NCI-H1092 (cell line): ENCODE data around the gene HIC1.
"Not testable (repeated sequence)": the region's sequence is repeated elsewhere in the genome, so short reads cannot be mapped to it uniquely, and the experiment has no call there.

Source experiments
- DNase-seq: peaks from one replicate; lab custom pipeline; 2025; lab: John Stamatoyannopoulos, UW

The HIC1 gene, protein sequence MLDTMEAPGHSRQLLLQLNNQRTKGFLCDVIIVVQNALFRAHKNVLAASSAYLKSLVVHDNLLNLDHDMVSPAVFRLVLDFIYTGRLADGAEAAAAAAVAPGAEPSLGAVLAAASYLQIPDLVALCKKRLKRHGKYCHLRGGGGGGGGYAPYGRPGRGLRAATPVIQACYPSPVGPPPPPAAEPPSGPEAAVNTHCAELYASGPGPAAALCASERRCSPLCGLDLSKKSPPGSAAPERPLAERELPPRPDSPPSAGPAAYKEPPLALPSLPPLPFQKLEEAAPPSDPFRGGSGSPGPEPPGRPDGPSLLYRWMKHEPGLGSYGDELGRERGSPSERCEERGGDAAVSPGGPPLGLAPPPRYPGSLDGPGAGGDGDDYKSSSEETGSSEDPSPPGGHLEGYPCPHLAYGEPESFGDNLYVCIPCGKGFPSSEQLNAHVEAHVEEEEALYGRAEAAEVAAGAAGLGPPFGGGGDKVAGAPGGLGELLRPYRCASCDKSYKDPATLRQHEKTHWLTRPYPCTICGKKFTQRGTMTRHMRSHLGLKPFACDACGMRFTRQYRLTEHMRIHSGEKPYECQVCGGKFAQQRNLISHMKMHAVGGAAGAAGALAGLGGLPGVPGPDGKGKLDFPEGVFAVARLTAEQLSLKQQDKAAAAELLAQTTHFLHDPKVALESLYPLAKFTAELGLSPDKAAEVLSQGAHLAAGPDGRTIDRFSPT

DNA sequence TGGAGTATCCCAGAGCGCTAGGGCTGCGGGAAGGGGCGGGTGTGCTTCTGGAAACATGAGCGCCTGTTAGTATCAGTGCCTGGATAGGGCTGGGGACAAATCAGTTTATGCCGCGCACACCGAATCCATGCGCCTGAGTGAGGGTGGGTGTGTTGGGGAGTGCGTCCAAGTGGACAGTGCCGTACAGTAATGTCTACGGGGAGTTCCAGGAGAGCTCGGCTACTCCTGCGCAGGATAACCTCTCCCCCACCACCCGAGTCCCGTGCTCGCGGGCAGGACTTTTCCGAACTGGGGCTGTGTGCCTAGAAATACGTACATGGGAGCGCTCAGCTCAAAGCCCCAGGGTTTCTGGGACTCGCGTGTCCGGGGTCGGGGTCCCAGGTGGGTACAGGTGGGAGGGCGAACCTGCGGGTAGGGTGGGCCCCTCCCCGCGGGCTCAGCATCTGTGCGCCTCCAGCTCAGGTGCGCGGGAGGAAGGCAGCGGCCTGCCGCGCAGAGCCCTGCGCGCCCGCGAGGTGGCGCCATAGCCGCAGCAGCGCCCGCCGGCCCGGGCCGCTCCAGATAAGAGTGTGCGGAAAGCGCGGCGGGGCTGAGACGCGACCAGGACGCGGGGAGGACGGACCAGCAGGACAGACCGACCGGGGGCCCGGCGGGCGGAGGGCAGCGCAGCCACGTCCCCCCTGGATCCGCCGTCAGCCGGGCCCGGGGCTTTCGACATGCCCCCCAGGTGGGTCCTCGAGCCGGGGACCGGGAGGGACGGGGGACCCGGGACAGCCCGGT is at the start of gene HIC1:
Gene HIC1, plus strand, starts transcription at position 592 of the 780 bp plus-strand sequence. CDS start 1,588 bp downstream, outside the sequence.
- no peak for DNase-seq

DNA sequence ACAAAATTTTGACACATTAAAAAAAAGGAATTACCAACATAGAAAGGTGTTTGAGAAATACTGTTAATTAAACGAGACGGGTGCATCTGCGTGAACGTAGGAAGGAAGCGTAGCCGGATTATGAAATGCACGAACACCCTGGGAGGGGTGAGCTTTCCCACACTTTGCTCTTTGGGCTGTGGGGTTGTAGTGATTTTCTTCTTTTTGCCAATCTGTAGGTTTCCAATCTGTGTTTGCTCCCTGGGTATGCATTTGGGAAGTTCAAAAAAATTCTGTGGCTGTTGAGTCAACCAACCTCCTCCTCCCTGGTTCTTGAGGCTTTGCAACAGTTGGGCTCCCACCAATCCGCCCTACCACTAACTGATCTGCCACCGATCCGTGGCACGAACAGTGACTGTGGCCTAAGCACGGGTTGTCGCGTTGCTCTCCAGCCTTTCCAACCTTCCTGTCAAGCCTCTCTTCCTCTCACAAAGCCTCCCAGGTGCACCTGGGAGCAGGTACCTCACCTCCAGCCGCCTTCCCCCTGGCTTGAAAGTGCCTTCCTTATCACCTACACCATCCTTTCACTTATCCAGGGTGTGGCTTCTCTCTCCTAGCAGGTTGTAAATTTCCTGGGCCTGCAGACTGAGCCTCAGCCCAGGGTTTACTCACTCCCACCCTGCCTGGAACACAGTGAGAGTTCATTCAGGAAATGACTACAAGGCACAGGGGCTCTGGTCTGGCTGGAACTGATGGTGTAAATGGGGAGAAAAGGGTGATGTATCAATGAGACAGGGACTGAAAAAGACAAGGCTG is 46.4 kb upstream of the HIC1 start:
- DNase-seq = no peak

DNA sequence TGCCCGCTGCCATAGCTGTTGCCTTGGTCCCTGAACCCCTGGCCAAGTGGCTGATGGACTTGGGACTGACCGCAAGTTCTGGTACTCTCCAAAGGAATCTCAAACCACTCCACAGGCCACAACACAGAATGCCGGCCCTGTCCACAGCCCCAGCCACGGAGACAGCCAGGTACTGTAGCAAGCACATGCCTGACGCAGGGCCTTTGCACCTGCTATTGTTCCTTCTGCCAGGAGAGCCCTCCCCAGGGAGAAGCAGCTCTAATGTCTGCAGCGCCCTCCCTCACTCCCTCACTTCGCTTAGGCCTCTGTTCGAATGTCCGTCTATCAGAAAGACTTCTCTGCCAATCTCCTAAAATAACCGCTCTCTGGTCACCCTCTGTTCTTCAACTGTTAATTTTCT is 45.2 kb upstream of the HIC1 start:
- no peak for DNase-seq

DNA sequence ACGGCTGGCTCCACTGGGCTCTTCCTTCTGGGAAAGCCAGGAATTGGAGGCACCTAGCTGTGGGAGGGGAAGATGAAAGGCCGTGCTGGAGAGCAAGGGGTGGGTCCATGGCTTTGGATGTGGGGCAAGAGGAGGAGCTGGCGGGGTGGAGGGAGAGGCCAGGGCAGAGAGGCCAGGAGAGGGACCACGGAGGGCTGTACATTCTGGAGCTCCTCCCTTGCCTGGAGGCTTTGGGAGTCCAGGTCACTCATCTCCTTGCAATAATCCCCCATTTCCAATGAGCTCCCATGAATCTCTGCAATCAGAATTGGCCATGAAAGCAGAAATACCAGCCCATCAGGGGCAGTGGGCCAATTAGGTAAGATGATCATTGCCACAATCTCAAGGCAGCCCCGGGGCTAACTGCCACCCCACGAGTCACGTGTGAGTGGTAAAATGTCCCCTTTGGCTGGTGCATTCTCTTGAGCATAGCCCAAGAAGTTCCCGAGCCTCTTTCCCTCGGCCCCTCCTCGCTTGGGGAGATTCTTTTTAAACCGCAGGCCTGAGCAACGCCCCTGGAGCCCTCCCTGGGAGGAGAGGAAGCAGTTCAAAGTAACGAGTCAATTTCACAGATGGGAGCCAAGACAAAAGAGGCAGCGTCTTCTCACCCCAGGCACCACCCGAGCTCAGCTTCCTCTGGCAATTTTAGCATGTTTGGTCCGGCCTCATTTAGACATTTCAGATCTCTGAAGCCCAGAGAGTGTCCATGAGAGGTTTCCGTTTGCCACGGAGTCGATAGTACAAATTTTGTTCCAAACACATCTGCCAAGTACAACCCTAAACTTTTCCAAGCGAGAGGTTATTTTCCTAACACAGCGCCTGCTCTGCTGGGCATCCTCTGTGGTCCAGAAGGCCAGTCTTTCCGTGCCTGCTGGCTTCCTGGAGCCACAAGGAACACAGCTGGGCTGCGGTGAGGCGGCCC is 43.2 kb upstream of the HIC1 start:
- no peak for DNase-seq

DNA sequence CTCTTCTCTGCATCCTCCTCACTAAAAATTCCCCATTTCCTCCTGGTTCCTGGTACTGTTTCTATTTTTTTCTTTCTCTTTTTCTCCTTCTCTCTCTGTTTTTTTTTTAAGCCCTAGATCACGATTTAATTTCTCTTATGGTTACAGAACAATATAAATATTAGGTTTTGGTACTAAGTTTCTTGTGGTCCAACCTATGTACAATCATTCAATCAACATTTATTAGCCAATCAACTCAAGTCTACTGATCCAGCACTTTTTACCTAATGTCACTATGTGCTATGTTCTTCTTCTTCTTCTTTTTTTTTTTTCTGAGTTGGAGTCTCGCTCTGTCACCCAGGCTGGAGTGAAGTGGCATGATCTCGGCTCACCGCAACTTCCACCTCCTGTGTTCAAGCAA is 42.4 kb upstream of the HIC1 start:
- no peak for DNase-seq

DNA sequence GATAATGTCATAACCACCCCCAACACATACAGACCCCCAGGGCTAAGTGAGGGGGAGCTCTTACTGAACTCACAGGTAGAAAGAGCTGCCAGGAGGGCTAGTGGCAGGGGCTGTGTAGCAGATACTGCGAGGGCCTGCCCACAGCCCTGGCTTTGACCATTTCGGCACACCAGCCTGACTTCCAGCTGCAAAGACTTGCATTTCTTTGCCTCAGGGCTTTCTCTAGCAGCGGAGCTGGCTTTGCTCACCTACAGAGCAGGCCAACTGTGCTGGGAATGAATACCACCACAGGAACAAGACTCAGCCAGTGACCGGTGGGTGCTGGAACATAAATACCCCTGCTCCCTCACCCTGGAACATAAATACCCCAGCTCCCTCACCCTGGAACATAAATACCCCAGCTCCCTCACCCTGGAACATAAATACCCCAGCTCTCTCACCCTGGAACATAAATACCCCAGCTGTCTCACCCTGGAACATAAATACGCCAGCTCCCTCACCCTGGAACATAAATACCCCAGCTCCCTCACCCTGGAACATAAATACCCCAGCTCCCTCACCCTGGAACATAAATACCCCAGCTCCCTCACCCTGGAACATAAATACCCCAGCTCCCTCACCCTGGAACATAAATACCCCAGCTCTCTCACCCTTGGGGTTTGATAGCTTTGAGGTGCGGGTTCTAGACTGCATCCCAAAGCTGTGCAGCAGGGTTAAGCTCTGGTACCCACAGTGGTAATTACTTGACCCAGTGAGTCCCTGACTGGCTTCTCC is 41.5 kb upstream of the HIC1 start:
- DNase-seq = not testable (repeated sequence)

DNA sequence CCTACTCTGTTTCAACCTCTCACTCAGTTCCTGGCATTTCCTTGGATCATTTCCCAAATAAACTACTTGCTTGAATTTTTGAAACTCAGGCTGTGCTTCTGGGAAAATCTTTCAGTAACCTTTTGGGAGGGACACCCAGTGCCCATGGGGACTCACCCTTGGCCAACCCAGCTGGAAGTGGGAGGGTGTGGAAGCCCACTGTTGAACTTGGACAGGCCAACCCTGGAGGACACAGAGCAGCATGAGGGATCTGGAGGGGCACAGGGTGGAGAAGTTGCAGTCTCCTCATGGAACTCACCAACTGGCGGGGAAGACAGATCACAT is 40.9 kb upstream of the HIC1 start:
- no peak for DNase-seq

DNA sequence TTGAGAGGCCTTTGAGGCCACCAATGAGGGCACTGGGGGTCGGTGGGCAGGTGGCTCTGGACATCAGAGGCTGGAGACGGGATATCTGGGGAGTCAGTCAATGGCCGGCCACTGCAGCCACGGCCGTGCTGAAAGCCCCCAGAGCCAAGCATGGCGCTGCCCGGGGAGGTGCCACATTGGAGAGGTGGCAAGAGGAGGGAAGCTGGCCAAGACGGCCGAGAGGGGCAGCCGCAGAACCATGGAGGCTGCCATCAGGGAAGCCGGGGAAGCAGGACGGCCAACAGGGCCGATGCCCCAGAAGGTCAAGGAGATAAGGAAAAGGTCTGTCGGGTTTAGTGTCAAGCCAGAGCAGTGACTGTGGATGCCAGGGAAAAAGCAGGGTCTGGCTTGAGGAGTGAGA is 39.6 kb upstream of the HIC1 start:
- DNase-seq = no peak

DNA sequence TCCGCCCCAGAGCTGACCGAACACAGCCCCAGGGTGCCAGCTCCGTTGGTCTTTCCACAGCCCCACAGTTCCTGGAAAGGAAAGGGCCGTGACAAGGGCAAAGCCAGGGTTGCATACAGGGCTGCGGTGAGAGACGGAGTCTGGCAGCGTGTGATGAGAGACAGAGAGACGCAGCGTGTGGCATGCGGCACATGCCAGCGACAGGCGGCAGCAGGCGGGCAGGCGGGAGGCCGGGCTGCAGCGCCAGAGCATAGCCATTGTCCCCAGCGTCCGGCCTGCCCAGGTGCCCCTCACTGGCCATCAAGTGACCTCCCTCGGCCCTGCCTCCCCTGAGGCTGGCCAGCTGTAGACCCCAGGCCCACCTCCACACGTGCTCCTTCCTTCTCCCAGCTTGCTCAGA is 38.4 kb upstream of the HIC1 start:
- DNase-seq = no peak

DNA sequence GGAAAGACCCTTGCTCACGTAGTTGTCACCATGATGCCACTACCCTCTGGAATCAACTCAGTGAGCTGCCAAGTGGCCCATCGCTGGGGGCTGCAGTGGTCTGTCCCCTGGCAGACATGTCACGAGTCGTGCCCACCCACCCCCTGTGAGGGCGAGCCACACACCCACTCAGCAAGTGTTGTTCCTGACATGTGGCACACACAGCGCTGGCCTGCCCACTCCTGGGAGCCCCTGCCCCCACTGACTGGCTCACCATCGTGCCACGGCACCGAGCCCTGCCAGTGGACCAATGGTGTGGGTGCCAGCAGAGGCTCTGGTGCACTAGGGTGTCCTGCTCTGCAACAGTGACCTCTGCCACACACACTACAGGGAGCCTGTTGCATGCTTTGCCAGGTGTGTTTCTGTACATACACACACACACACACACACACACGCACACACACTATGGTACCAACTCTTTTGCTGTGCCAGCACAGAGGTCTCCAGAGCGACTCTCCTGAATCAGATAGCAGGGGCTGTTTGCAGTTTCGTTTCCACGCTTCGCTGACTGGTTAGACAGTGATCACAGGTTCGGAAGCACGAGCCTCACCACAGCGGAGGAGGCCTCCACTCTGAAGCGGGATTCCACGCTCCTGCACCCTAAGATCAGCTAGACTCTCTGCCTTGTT is 37.5 kb upstream of the HIC1 start:
- no peak for DNase-seq

DNA sequence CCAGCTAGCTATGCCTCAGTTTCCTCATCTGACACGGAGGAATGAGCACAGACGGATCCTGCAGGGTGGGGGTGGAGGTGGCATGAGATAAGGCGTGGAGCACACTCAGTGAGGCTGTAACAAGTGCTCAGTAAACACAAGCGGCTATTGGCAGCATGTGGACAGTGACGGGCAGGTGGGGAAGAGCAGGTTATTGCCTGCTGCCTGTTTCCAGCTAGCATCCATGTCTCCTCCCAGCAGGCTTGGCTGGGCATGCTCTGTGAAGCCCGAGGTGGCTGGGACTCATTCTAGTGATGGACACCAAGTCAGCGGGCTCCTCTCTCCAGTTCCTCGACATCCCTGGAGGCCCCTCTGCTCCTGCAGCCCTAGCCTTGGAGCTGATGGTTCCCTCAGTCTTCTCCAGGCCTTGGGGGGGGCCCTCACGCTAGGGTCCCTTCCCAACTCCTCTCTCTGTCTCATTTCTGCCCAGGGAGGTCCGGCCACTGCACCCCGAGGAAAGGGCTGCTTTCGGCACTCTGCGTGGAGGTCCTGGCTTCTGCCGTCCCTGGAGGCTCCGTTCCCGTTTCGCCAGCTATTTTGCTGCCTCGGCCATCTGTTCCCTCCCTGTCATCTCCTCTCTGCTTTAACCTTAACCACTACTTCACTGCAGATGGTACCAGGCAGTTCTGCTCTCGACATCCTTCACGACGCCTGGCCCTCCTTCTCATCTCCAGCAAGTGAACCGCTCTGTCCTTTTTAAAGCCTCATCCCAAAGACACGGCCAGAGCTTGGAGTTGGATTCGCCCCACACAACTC is 36.0 kb upstream of the HIC1 start:
- DNase-seq = peak; percentile 38

DNA sequence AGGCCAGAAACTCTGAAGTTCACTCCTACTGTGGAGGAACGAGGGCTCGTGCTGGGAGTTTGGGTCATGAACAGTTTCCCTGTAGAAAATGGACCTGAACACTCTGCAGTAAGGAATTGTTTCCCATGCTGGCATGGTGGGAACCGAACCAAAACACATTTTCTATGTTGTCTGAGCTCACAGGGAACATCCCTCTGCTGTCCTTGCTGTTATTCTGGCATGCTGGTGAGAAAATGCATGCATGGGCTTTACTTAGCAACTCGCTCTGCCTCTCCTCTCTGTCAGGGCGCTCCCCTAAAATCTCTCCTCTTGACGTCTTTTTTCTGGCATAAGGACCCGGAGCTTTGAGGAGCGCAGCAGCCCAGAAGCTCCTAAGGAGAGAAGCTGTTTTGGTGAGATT is 35.2 kb upstream of the HIC1 start:
- no peak for DNase-seq

DNA sequence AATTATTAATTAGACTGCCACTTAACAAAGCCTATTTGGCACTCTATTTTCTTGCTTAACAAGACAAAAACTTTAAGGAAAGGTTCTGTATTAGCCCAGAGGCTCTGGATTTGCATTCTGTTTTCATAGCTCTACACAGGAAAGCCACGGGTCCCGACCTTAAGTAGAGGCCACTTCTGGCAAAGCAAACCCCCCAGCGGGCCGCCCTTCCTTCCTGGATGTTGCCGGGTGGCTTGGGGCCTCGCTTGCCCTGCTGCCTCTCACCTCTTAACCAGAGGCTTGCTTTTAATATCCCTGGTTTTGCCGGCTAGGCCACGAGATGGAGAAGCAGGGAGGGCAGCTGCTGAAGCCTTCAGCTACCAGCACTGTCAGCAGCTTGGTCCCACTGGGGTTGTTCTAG is 34.2 kb upstream of the HIC1 start:
- no peak for DNase-seq

DNA sequence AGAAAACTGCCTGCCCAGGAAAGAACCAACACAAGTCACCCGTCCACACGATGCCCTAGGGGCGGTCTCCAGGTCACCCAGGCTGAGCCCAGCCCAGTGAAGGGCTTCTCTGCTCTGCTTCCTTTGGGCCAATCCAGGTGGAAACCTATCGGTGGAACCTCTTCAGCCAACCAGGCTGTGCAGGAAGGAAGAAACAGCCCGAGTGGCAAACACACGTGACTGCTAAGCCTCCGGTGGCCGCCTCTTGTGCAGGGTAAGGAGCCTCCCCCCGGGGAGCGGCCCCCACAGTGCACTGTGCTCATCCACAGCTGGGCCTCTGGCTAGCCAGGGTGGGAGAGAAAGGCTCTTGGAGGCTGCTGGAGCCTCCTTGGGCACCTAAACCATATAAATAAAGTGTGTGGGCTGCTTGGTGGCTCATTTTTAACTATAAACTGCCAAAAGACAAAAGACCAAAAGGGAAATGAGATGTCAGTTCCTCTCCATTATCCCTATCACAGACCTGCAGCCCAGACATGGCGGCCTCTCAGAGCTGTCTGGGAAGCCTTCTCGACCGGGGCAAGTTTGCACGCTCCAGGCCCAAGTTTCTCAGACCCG is 32.2 kb upstream of the HIC1 start:
- no peak for DNase-seq

DNA sequence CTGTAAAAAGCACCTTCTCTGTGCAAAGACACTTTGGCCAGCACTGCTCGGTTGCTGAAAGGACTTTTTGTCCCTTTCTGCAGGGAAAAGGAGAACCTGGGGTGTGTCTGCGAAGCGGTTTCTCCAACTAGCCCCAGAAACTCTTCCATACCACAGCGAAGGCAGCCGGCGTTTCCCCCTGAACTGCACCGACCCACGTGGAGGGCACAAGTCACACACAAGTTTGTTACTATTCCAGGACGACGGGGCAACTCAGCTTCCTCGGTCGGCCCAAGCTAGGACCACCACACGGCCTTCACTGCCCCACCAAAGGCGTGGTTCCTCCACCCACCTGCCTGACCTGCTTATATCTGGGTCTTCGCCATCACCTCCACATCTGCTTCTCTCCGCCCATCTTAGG is 31.6 kb upstream of the HIC1 start:
- no peak for DNase-seq

DNA sequence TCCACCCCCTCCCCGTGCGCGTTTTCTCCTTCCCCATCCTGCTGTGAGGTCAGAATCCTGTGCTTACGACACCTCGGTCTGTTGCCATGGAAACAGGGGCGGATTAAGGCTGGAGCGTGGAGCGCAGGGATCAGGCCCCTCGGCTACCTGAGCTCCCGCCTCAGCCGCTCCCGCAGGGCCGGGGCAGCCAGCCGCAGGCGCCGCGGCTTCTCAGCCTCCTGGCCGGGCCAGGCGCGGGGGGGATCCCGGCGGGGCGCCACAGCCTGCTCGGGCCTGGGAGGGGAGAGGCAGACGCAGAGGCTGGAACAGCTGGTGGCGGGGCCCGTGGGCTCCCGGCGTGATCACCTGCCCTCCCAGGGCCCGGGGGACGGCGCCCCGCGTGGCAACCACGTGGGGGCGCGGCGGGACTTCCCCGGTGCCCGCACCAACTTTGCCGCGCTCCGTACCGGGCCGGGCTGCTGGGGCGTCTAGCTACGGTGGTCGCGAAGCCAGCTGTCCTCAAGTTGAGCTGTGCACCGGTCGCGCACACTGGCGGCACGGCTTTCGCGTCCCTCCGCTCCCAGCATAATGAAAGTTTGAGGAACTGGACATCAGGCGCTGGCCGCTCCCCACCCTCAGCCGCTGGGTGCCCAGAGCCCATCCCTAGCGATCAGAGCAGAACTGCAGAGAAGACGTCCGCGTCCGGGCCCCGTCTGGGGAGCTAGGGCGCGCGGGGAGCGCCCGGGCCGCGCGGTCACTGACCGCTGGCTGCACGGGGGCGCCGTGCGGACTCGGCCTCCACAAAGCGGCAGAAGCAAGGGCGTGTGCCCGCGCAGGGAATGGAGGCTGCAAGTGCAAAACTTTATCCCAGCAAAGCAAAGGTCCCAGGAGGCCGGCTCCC is 31.0 kb upstream of the HIC1 start:
- peak; percentile 17 for DNase-seq

DNA sequence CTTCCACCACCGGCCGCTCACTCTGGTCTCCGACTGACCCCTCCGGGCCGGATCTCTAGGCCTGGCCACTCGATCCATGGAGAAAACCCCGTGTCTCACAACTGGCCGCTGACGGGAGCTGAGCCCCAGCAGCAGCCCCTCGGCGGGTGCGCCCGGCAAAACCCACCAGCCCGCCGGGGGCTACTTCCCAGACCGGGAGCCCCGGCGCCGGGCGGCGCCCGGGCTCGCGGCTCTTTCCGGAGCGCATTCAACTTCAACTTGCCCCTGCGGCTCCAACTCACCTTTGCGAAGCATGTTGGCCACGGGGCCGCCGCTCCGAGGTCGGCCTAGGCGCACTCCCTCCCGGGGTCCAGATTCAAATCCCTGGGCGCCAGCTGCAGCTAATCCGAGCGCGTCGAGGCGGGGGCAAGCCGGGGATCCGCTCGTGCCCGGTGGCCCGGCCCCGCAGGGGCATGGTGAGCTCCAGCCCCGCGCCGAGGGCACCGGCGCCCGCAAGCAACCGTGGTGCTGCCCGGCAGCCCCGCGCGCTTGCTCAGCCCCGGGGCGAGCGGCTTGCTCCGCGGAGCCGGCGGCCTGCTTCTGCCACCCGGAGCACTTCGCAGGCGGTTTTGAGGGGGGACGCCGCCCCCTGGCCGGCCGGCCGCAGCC is 30.2 kb upstream of the HIC1 start:
- DNase-seq = no peak
